SK-N-SH (cell line): Measurements from ENCODE around the gene TRRAP.

Source experiments
- CTCF ChIP-seq: fragments of 200-600 bp; sonication (generic); IDR thresholded peaks from 2 replicates; pipeline ENCODE4 v1.6.1; 2017; ENCODE audit warnings: antibody characterized with exemption, mild to moderate bottlenecking, moderate library complexity
- ELF1 ChIP-seq: IDR thresholded peaks from 2 replicates; pipeline ENCODE4 v1.4.0; 2012
- EP300 ChIP-seq, 2 experiments: IDR thresholded peaks; 2 replicates each; pipeline versions ENCODE4 v1.4.0 to v1.6.1; 2012; ENCODE audit warnings: borderline replicate concordance in 1 of 2, low read depth in 1 of 2, low read length in 1 of 2
- GATA2 ChIP-seq: sonication (generic); formaldehyde crosslinking; IDR thresholded peaks from 2 replicates; pipeline ENCODE4 v1.5.0; 2020; ENCODE audit warnings: mild to moderate bottlenecking, missing genetic modification reagents
- IRF3 ChIP-seq: fragments of 150-350 bp; IDR thresholded peaks from 2 replicates; pipeline ENCODE4 v1.6.1; 2016; ENCODE audit warnings: mild to moderate bottlenecking, low read depth, low read length
- MXI1 ChIP-seq: IDR thresholded peaks from 2 replicates; pipeline ENCODE4 v1.6.1; 2012; ENCODE audit warnings: mild to moderate bottlenecking, low read depth, low read length, improper control_type of control experiment
- NRF1 ChIP-seq: IDR thresholded peaks from 2 replicates; pipeline ENCODE4 v1.6.1; 2012; ENCODE audit warnings: low read depth, mild to moderate bottlenecking, low read length
- PBX3 ChIP-seq: IDR thresholded peaks from 2 replicates; pipeline ENCODE4; 2012
- RCOR1 ChIP-seq: fragments of 150-350 bp; IDR thresholded peaks from 2 replicates; pipeline ENCODE4 v1.6.1; 2017; ENCODE audit warnings: antibody characterized with exemption, low read length
- ZBTB33 ChIP-seq: IDR thresholded peaks from 2 replicates; pipeline ENCODE4 v1.4.0; 2012; ENCODE audit warnings: low read depth, borderline replicate concordance
- TF ChIP-seq, protein P1 (sequence below): IDR thresholded peaks from 2 replicates; pipeline ENCODE4 v1.6.1; 2012; ENCODE audit warnings: mild to moderate bottlenecking, low read depth, low read length, moderate library complexity

DNA sequence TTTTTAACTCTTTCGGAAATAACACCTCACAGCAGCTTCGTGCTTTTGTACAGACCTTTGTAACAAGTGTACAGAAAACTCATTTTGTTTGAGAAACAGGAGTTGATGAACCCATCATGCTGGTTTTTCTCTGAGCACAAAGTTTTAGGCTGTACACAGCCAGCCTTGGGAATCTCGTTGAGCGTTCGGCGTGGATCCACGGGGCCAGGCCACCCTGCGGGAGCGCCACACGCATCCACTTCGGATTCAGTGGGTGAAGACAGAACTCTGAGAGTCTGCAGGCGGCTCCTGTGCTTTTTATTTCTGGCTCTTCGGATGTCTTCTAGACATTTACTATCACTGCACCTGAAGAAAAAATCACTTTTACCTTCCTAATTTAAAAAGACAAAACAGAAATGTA is 134.4 kb downstream of the TRRAP start:
- TF ChIP-seq CTCF (no peak), ELF1 (no peak), RCOR1 (no peak), IRF3 (no peak), MXI1 (no peak), NRF1 (no peak), EP300 (IDR thresholded peaks at IDR 0.05; ENCODE audit: borderline replicate concordance in 1 of 2, low read depth in 1 of 2, low read length in 1 of 2) (no peak), GATA2 (CRISPR knock-in tag) (no peak), PBX3 (no peak), ZBTB33 (no peak)
- TF ChIP-seq, protein P1, sequence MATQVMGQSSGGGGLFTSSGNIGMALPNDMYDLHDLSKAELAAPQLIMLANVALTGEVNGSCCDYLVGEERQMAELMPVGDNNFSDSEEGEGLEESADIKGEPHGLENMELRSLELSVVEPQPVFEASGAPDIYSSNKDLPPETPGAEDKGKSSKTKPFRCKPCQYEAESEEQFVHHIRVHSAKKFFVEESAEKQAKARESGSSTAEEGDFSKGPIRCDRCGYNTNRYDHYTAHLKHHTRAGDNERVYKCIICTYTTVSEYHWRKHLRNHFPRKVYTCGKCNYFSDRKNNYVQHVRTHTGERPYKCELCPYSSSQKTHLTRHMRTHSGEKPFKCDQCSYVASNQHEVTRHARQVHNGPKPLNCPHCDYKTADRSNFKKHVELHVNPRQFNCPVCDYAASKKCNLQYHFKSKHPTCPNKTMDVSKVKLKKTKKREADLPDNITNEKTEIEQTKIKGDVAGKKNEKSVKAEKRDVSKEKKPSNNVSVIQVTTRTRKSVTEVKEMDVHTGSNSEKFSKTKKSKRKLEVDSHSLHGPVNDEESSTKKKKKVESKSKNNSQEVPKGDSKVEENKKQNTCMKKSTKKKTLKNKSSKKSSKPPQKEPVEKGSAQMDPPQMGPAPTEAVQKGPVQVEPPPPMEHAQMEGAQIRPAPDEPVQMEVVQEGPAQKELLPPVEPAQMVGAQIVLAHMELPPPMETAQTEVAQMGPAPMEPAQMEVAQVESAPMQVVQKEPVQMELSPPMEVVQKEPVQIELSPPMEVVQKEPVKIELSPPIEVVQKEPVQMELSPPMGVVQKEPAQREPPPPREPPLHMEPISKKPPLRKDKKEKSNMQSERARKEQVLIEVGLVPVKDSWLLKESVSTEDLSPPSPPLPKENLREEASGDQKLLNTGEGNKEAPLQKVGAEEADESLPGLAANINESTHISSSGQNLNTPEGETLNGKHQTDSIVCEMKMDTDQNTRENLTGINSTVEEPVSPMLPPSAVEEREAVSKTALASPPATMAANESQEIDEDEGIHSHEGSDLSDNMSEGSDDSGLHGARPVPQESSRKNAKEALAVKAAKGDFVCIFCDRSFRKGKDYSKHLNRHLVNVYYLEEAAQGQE, result no peak
